Lung (tissue), 12 donors: Measurements from ENCODE around the gene HRH3. TPM values are rescaled to one million over a fixed set of nuclear protein-coding genes. Genes with fewer than 3 reads are reported as not detected.

Source experiments
- ATAC-seq: fragments of 200-7000 bp; cut with Tn5 transposase; one replicate; pipeline ENCODE4 v1.9.1; 2020; ENCODE audit warnings: moderate number of reproducible peaks; ENCODE audit not compliant: insufficient read depth, low FRiP score
- DNase-seq, 3 donors: peaks; one replicate each; pipeline ENCODE4 v3.0.0-alpha.2; 2013 to 2017
- H3K27ac ChIP-seq, 2 donors: one replicate each; pipeline ENCODE4 v1.5.1; 2013; ENCODE audit warnings: mild to moderate bottlenecking in 2 of 2, moderate library complexity in 2 of 2, control low read depth in 1 of 2, inconsistent platforms in 1 of 2, low read depth in 1 of 2, low read length in 1 of 2
- H3K27me3 ChIP-seq, 3 donors: one replicate each; pipeline ENCODE4 v1.5.1; 2013; ENCODE audit warnings: low read length in 2 of 3; ENCODE audit not compliant: control insufficient read depth in 3 of 3, insufficient read depth in 3 of 3
- H3K36me3 ChIP-seq, 4 donors: one replicate each; pipeline ENCODE4 v1.5.1; 2013; ENCODE audit warnings: low read length in 4 of 4, mild to moderate bottlenecking in 1 of 4, moderate library complexity in 1 of 4; ENCODE audit not compliant: control insufficient read depth in 4 of 4, insufficient read depth in 4 of 4
- H3K4me1 ChIP-seq, 5 donors: one replicate each; pipeline ENCODE4 v1.5.1; 2013; ENCODE audit warnings: low read length in 5 of 5, mild to moderate bottlenecking in 2 of 5, moderate library complexity in 1 of 5; ENCODE audit not compliant: control insufficient read depth in 5 of 5, insufficient read depth in 5 of 5
- H3K4me3 ChIP-seq: one replicate; pipeline ENCODE4 v1.5.1; 2013; ENCODE audit warnings: mild to moderate bottlenecking, control low read depth, moderate library complexity
- H3K9ac ChIP-seq, 2 donors: one replicate each; pipeline ENCODE4 v1.5.1; 2013; ENCODE audit warnings: low read length in 2 of 2, control low read depth in 1 of 2; ENCODE audit not compliant: insufficient read depth in 1 of 2
- H3K9me3 ChIP-seq, 4 donors: one replicate each; pipeline ENCODE4 v1.5.1; 2013; ENCODE audit warnings: low read length in 3 of 4, mild to moderate bottlenecking in 1 of 4, moderate library complexity in 1 of 4; ENCODE audit not compliant: control insufficient read depth in 4 of 4, insufficient read depth in 3 of 4
- CTCF ChIP-seq: IDR thresholded peaks from 2 replicates; pipeline ENCODE4 v1.5.1; 2012; ENCODE audit warnings: mild to moderate bottlenecking; ENCODE audit errors: control extremely low read depth, extremely low read depth
- WGBS, 2 donors: extraction: QIAGEN DNeasy Blood & Tissue Kit; methylation state at CpG; one replicate each; pipeline ENCODE4 v1.1.7; 2013; 5-methylcytosine and 5-hydroxymethylcytosine counted together
- polyA plus RNA-seq, 2 donors: library from polyadenylated mRNA; stranded (reverse); fragments of 200-250 nt; gene quantifications; one replicate each; pipeline ENCODE4 v1.2.1, GENCODE V29; 2013
- total RNA-seq, 2 donors: library from RNA; depleted of rRNA in 1 of 2; stranded (reverse); fragments of >200 nt in 1 of 2; gene quantifications; one replicate each; pipeline ENCODE4 v1.2.1, GENCODE V29; 2014 to 2021
- donor health status: control.
- donor health status: control.
- donor health status: Bipolar disorder and iron deficiency.
- donor health status: healthy.
- donor health status: DM: yes; HTN: yes; CAD: no.

Gene HRH3
- total and polyA plus RNA-seq, 4 donors = not detected

GRCh38 chr20:62174021-62174804, 45.9 kb downstream of the HRH3 start:
- Histone ChIP-seq H3K9ac (no peak overlapping the region), H3K27ac (no peak overlapping the region), H3K4me3 (no peak overlapping the region), H3K4me1 (no peaks in the 10 kb centered on the region), H3K9me3 (no peaks in the 10 kb centered on the region), H3K36me3 (peaks cover 4 to 42% (median 8%) of the 10 kb centered on the region in 4 donors), H3K27me3 (no peaks in the 10 kb centered on the region)
- TF ChIP-seq CTCF = no peak
- no peak for DNase-seq
- ATAC-seq = no peak
- 96 to 97% methylated on average over 28 of the region's 28 CpGs for WGBS, 2 donors

GRCh38 chr20:62172666-62173065, 47.4 kb downstream of the HRH3 start:
- H3K9ac ChIP-seq = no peak overlapping the region
- H3K4me1 ChIP-seq = no peaks in the 10 kb centered on the region
- H3K9me3 ChIP-seq = no peaks in the 10 kb centered on the region
- no peak for TF ChIP-seq CTCF
- no peaks in the 10 kb centered on the region for H3K27me3 ChIP-seq
- no peak overlapping the region for H3K27ac ChIP-seq
- ATAC-seq (no peak), DNase-seq (no peak)
- H3K4me3 ChIP-seq = no peak overlapping the region
- peaks cover 4 to 51% (median 12%) of the 10 kb centered on the region in 4 donors for H3K36me3 ChIP-seq
- 94 to 97% methylated on average over 16 to 18 of the region's 18 CpGs for WGBS, 2 donors

- Histone ChIP-seq H3K27me3 (no peaks in the 10 kb centered on the region), H3K27ac (no peak overlapping the region), H3K4me1 (no peaks in the 10 kb centered on the region), H3K36me3 (peaks cover 4 to 43% (median 15%) of the 10 kb centered on the region in 4 donors), H3K4me3 (no peak overlapping the region), H3K9ac (no peak overlapping the region), H3K9me3 (no peaks in the 10 kb centered on the region)
- TF ChIP-seq CTCF = no peak
- ATAC-seq (no peak), DNase-seq (no peak)
- WGBS, 2 donors = 73 to 75% methylated on average over 8 of the region's 8 CpGs
Measured at GRCh38 chr20:62171245-62171644, 48.8 kb downstream of the HRH3 start.
